DND-41 (cell line): ENCODE results near the gene AFAP1.

Experiments
- ATAC-seq: fragments of 200-7000 bp; cut with Tn5 transposase; 3 replicates; pipeline ENCODE4 v1.9.1; 2021; ENCODE audit warnings: low read depth; ENCODE audit not compliant: insufficient read depth
- DNase-seq: peaks from one replicate; pipeline ENCODE4 v3.0.0-alpha.2; 2020
- H2AFZ ChIP-seq: 2 replicates; pipeline ENCODE4 v1.6.0; 2012; ENCODE audit warnings: low read depth, low read length
- H3K27ac ChIP-seq: 2 replicates; pipeline ENCODE4 v1.5.1; 2012; ENCODE audit warnings: low read length, inconsistent platforms
- H3K27me3 ChIP-seq: fragments of 200-600 bp; sonication (generic); 2 replicates; pipeline ENCODE4 v1.6.0; 2012; ENCODE audit warnings: low read length, mild to moderate bottlenecking, inconsistent platforms; ENCODE audit not compliant: insufficient read depth, poor library complexity
- H3K36me3 ChIP-seq: 2 replicates; pipeline ENCODE4 v1.5.1; 2012; ENCODE audit warnings: low read length, inconsistent platforms; ENCODE audit not compliant: insufficient read depth
- H3K4me1 ChIP-seq: 2 replicates; pipeline ENCODE4 v1.5.1; 2012; ENCODE audit warnings: mild to moderate bottlenecking, low read length; ENCODE audit not compliant: insufficient read depth
- H3K4me2 ChIP-seq: 2 replicates; pipeline ENCODE4 v1.6.0; 2012; ENCODE audit warnings: mild to moderate bottlenecking, moderate library complexity, low read length, inconsistent platforms; ENCODE audit not compliant: insufficient read depth
- H3K4me3 ChIP-seq, 2 experiments: fragments of 200-600 bp in 1 of 2; shearing (Covaris generic) in 1 of 2; 2 replicates each; pipeline ENCODE4 v1.5.1; 2012 to 2016; ENCODE audit warnings: inconsistent platforms in 2 of 2, low read length in 2 of 2, mild to moderate bottlenecking in 2 of 2, low read depth in 1 of 2, moderate library complexity in 1 of 2
- H3K79me2 ChIP-seq: 2 replicates; pipeline ENCODE4 v1.6.0; 2012; ENCODE audit warnings: low read length, inconsistent platforms; ENCODE audit not compliant: insufficient read depth
- H3K9ac ChIP-seq: 2 replicates; pipeline ENCODE4 v1.6.0; 2012; ENCODE audit warnings: low read depth, mild to moderate bottlenecking, inconsistent platforms, low read length, moderate library complexity
- H3K9me3 ChIP-seq: 2 replicates; pipeline ENCODE4 v1.5.1; 2012; ENCODE audit warnings: low read length, moderate library complexity, mild to moderate bottlenecking, inconsistent platforms; ENCODE audit not compliant: insufficient read depth, severe bottlenecking
- H4K20me1 ChIP-seq: 2 replicates; pipeline ENCODE4 v1.6.0; 2012; ENCODE audit warnings: low read length; ENCODE audit not compliant: insufficient read depth
- EZH2 ChIP-seq: IDR thresholded peaks from 3 replicates; pipeline ENCODE4 v1.6.1; 2012; ENCODE audit warnings: borderline replicate concordance, low read depth, mild to moderate bottlenecking, moderate library complexity, low read length, inconsistent platforms; ENCODE audit not compliant: severe bottlenecking
- TF ChIP-seq, protein P1 (sequence below): IDR thresholded peaks from 2 replicates; pipeline ENCODE4 v1.5.1; 2012; ENCODE audit warnings: borderline replicate concordance, low read length, moderate library complexity, mild to moderate bottlenecking; ENCODE audit not compliant: poor library complexity, severe bottlenecking; ENCODE audit errors: extremely low read depth

AFAP1 gene

DNA sequence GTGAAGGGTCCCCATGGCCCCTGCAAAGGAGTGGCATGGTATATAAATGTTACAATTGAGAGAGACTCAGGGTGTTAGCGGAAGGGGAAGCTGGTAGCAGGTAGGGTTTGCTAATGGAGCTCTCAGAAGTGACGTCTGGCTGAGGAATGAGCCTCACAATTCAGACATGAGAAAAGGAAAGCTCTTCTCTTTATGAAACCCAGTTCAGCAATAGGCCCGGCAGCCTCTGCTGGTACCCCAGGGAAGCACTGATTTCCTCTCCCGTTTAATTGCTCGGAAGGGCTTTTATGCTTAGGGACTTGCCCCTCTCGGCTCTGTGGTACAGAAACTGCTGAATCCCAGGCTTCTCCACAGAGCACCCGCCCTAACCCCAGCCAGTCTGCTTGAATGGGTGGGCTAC lies 19.4 kb upstream of the AFAP1 start:
- Histone ChIP-seq H3K36me3 (no peaks in the 10 kb centered on the region), H3K27me3 (peaks cover 7% of the 10 kb centered on the region), H3K9ac (no peak overlapping the region), H3K9me3 (no peaks in the 10 kb centered on the region), H3K79me2 (no peaks in the 10 kb centered on the region), H3K4me1 (no peaks in the 10 kb centered on the region), H2AFZ (no peak overlapping the region), H3K4me2 (no peak overlapping the region), H3K4me3 (no peak overlapping the region), H4K20me1 (no peaks in the 10 kb centered on the region), H3K27ac (no peak overlapping the region)
- DNase-seq = no peak
- no peak for ATAC-seq
- TF ChIP-seq EZH2 = no peak
- TF ChIP-seq, protein P1, sequence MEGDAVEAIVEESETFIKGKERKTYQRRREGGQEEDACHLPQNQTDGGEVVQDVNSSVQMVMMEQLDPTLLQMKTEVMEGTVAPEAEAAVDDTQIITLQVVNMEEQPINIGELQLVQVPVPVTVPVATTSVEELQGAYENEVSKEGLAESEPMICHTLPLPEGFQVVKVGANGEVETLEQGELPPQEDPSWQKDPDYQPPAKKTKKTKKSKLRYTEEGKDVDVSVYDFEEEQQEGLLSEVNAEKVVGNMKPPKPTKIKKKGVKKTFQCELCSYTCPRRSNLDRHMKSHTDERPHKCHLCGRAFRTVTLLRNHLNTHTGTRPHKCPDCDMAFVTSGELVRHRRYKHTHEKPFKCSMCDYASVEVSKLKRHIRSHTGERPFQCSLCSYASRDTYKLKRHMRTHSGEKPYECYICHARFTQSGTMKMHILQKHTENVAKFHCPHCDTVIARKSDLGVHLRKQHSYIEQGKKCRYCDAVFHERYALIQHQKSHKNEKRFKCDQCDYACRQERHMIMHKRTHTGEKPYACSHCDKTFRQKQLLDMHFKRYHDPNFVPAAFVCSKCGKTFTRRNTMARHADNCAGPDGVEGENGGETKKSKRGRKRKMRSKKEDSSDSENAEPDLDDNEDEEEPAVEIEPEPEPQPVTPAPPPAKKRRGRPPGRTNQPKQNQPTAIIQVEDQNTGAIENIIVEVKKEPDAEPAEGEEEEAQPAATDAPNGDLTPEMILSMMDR = no peak

DNA sequence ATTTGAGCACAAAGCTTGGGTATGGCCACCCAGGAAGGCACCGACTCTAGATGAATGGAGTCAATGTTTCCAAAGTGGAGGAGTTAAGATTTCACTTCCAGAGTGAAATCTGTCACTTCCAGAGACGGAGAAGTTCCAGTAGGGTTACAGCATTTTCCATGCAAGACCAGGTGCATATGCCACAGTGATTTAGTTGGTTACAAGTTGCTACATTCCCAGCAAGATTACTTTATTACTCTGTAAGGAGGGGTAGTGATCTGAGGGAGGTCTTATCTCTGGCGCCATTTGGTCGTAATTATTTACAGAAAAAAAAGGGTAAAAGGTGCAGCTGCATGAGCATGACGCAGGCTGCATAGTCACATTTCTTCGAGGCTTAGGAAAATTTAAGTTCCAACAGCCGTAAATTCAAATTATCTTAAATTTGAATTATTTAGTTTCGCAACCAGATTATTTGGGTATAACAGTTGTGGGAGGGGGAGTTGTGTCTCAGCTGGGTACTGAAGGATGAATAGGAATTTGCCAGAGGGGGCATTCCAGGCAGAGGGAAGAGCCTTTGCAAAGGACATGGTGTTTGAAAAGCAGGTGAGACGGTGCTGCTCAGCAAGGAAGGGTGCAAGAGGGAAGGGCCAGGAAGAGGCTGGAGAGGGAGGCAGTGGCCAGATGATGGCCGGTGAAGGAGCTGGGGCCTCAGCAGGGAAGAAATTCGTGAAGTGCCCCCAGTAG lies 17.4 kb upstream of the AFAP1 start:
- no peak for TF ChIP-seq EZH2
- TF ChIP-seq, protein P1 = no peak
- no peaks in the 10 kb centered on the region for H3K79me2 ChIP-seq
- no peak overlapping the region for H3K4me3 ChIP-seq
- no peaks in the 10 kb centered on the region for H3K36me3 ChIP-seq
- H3K4me2 ChIP-seq = no peak overlapping the region
- no peak for ATAC-seq
- peaks cover 7% of the 10 kb centered on the region for H3K27me3 ChIP-seq
- H3K9me3 ChIP-seq = no peaks in the 10 kb centered on the region
- no peak overlapping the region for H2AFZ ChIP-seq
- H3K4me1 ChIP-seq = no peaks in the 10 kb centered on the region
- DNase-seq = no peak
- H3K9ac ChIP-seq = no peak overlapping the region
- H4K20me1 ChIP-seq = no peaks in the 10 kb centered on the region
- no peak overlapping the region for H3K27ac ChIP-seq

- no peak overlapping the region for H3K9ac ChIP-seq
- ATAC-seq (no peak), DNase-seq (no peak)
- H3K4me1 ChIP-seq = no peaks in the 10 kb centered on the region
- no peaks in the 10 kb centered on the region for H3K79me2 ChIP-seq
- no peak for TF ChIP-seq EZH2
- H3K36me3 ChIP-seq = no peaks in the 10 kb centered on the region
- H4K20me1 ChIP-seq = no peaks in the 10 kb centered on the region
- H3K27ac ChIP-seq = no peak overlapping the region
- H2AFZ ChIP-seq = no peak overlapping the region
- H3K4me2 ChIP-seq = no peak overlapping the region
- no peak overlapping the region for H3K4me3 ChIP-seq
- H3K9me3 ChIP-seq = no peaks in the 10 kb centered on the region
- H3K27me3 ChIP-seq = peaks cover 7% of the 10 kb centered on the region
Measured at GRCh38 chr4:7956270-7956808, 16.7 kb upstream of the AFAP1 start.

DNA sequence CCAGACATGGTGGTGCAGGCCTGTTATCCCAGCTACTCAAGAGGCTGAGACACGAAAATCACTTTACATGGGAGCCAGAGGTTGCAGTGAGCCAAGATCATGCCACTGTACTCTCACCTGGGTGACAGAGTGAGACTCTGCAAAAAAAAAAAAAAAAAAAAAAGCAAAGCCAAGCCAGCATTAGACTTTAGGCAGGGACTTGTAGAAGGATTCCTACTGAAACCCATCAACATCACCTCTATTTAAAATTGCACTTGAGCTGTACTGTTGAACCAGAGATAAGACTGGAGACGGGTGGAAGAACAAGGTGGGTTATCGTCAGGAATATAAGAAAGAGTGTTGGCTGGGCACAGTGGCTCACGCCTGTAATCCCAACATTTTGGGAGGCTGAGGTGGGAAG lies 15.7 kb upstream of the AFAP1 start:
- no peaks in the 10 kb centered on the region for H3K4me1 ChIP-seq
- H3K4me2 ChIP-seq = no peak overlapping the region
- no peaks in the 10 kb centered on the region for H3K36me3 ChIP-seq
- H3K9ac ChIP-seq = no peak overlapping the region
- H3K4me3 ChIP-seq = no peak overlapping the region
- no peaks in the 10 kb centered on the region for H4K20me1 ChIP-seq
- TF ChIP-seq, protein P1 = no peak
- no peak for TF ChIP-seq EZH2
- H3K79me2 ChIP-seq = no peaks in the 10 kb centered on the region
- no peaks in the 10 kb centered on the region for H3K9me3 ChIP-seq
- peaks cover 5% of the 10 kb centered on the region for H3K27me3 ChIP-seq
- ATAC-seq (no peak), DNase-seq (no peak)
- no peak overlapping the region for H3K27ac ChIP-seq
- no peak overlapping the region for H2AFZ ChIP-seq
